DMS53 treated with DMSO at 0.1 percent for 48 hours (cell line): Measurements from ENCODE around the gene AGBL1.
"Not testable (repeated sequence)": the region's sequence is repeated elsewhere in the genome, so short reads cannot be mapped to it uniquely, and the experiment has no call there.

Source experiments
- DNase-seq: peaks from one replicate; lab custom pipeline; 2025; ENCODE audit not compliant: unreplicated experiment; lab: John Stamatoyannopoulos, UW

Gene AGBL1

DNA sequence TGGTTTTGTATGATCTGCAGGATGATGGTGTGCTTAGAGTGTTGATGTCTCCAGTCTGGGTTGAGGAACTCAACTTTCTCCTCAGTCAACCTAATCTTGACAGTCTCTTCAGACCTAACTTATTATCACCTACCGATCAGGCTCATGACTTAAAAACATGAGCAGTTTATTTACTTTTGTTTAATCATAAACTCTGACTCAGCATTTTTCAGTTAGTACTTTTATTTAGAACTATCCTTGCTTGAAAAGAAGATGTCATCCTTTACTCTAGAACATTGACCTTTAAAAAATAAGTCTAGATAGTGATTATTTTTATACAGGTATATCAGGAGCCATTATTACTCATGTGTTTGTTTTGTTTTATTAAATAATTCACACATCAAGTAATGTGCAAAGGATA is 414.8 kb downstream of the AGBL1 start:
- DNase-seq = no peak

DNA sequence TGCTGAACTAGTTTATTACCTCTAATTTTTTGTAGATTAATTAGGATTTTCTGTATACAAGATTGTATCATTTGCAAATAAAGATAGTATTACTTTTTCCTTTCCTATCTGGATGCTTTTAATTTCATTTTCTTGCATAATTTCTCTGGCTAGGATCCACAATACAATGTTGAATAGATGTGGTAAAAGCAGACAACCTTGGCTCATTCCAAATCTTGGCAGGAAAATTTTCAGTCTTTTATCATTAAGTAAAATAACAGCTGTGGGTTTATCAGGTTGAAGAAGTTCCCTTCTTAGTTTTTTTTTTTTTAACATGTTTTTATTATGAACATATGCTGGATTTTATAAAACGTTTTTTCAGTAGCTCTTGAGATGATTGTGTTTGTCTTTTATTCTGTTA is 422.6 kb downstream of the AGBL1 start:
- DNase-seq = no peak

DNA sequence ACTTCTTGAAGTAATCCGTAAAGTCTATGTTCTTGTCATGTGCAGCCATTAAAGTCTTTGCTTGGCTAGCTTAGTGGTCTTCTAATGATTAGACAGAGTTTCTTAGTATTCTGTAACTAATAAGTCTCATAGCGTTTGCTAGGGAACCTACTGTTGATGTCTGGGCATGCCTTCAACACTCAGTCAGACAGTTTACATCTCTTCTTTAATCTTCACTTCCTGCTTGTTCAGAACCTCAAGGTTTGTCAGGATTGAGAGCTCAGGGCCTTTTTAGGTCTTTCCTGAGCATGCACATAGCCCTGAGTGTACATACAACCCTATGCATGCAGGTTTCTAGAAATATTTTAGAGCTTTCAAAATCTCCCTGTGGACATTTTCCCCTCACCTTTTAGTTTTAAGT is 426.3 kb downstream of the AGBL1 start:
- DNase-seq = no peak

DNA sequence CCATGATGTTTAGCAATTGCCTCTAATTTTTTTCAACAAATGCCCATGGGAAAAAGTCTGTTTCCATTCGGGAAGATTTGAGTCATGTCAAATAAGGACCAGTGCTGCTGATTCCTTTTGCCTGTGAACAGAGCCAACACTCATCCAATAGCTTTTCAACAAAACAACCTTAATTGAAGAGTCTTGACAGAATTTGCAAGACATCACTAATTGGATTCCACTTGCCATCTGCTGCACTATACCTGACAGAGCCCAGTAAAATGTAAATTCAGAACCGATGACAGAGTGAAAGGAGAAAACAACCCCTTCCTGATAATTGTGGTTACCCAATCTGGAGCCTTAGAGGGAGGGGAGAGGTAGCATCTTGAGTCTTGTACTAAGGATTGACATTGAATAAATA is 426.7 kb downstream of the AGBL1 start:
- no peak for DNase-seq

DNA sequence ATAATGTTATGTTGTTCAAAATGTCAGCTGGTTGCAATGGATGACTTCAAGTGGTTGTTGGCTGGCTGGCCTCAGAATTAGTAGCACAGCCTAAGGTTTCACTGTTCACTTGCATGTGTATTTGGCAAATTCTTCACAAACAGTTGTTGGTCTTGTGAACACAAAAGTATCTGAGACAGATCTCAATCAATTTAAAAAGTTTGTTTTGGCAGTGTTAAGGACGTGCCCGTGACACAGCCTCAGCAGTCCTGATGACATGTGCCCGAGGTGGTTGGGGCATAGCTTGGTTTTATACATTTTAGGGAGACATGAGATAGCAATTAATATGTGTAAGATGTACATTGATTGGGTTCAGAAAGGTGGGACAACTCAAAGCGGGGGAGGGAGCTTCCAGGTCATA is 436.0 kb downstream of the AGBL1 start:
- no peak for DNase-seq

DNA sequence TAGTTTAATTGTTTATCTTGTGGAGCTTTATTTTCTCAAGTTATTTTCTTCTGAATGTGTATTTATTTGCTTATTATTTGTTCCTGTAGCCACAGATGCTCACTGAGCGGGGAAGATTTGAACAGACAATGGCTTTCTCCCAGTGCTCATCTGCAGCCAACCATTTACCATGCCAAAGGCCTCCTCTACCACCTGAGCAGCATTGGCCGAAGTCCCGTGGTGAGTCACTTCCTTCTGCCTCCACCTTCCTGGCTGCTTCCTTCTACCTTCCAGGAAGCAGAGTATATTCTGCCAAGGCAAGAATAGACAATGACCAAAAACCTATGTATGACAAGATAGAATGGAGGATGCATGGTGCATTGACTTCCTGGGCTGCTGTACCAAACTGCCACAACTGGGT is 443.1 kb downstream of the AGBL1 start:
- DNase-seq = no peak

DNA sequence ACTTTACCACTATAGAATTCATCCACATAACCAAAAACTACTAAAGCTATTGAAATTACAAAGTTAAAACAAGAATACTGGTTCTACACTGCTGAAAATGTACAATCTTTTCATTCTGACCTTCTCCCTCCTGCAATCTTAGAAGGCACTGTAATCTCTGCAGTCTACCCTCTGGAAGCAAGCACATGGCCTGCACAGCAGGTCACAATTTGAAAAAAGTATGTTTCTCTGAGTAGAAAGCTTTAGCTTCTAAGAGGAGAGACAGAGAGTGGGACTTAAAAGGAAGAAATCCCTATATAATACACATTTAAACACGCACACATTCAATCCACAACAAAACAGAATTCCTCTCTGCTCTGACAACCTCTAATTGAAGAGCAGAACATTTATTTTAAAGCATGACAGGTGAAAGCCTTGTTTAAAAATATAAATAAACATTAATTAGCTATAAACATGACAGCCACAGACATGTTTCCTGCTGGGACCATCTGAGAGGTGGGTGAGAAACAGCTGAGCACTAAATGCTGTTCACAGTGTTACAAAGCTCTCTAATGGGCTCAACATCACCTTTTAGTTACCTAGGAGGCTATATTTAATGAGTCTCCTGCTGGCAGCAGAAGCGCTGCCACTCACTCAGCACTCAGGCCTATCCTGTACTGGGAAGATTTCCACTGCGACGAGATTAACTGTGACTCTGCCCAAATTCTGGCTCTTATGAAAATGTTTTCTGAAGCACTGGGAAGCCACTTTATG is 447.4 kb downstream of the AGBL1 start:
- DNase-seq = no peak

DNA sequence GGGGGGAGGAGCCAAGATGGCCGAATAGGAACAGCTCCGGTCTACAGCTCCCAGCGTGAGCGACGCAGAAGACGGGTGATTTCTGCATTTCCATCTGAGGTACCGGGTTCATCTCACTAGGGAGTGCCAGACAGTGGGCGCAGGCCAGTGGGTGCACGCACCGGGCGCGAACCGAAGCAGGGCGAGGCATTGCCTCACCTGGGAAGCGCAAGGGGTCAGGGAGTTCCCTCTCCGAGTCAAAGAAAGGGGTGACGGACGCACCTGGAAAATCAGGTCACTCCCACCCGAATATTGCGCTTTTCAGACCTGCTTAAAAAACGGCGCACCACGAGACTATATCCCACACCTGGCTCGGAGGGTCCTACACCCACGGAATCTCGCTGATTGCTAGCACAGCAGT is 448.4 kb downstream of the AGBL1 start:
- not testable (repeated sequence) for DNase-seq

DNA sequence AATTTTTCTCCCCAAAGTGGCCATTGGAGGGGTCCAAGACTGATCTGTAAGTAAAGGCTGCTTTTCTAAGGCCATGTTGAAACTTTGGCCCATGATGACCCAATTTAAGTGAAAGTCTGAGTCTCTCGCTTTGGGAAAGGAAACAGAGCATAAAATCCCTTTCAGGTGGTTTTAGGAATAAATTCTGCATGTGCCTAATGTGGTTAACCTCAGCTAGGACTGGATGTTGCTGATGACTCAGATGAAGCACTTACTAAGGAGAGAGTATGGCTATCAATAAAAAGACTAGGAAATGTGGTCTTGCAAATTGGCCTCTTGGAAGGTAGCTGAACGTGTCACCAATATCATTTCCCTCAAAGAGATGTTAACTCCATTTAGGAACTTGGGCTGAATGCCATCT is 458.5 kb downstream of the AGBL1 start:
- DNase-seq = no peak

DNA sequence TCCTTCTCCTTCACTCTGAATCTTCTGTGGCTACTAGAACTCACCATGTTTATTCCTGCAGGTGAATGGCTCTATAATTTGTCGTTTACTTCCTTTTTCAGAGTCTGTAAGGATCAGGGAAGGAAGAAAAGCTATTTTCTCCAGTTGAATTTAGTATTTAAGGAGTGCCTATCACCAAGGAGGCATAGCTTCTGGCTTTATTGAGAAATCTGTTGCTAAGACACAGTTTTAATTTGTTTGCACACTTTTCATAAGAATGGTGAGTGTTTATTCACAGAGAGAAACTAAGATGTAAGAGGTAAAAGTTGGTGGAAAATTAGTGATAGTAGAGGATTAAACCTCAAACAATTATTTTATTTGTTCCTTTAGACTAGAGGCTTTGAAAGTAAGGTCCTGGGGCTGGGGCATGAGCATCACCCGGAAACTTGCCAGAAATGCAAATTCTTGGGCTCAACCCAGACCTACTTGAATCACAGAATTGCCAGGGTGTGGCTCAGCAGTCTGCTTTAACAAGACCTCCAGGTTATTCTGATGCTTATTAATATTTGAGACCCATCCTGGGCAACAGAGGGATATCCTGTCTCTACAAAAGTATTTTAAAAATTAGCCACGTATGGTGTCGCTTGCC is 461.3 kb downstream of the AGBL1 start:
- DNase-seq = no peak

DNA sequence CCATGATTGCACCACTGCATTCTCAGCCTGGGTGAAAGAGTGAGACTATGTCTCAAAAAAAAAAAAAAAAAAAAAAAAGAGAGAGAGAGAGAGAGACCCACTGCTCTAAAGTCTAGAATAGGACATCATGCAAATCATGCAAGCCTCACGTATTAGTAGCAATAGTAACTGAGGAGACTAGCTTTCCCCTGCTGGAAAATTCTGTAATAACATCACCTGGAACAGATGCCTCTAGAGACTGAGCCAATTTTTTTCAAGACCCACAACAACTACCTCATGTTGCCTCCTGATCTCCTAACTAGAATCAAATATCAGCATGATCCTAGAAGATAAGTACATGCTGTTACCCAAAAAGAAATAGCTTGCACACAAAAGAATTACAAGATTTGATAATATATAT is 461.9 kb downstream of the AGBL1 start:
- no peak for DNase-seq

DNA sequence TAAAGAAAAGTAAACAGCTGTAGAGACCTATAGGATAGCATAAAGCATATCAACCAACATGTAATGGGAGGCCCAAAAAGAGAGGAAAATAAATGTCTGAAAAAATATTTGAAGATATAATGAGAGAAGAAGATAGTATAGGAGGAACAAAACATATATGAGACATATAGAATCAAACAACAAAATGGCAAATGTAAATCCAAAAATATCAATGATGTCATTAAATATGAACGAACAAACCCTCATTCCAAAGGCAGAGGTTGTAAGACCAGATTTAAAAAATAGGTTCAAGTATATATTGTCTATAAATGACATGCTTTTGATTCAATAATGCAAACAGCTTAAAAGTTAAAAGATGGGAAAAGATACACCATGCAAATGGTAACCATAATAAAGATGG is 470.4 kb downstream of the AGBL1 start:
- no peak for DNase-seq

DNA sequence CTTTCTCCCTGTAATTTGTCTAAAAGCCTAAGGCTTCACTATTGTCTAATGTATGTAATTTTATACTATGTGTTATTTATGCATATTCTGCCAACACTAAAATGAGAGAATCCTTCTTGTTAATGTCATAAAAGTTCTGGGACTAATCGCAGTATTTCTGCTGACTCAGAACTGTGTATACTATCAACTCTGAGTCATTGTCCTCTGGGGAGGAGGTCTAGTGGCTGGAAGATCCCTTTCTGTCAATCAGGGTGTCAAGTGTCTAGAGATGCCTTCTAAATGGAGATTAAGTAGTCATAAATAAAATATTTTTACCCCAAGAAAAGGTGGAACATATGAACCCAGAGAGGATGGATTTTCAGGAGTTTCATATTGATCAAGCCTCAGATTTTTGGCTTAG is 473.4 kb downstream of the AGBL1 start:
- no peak for DNase-seq

DNA sequence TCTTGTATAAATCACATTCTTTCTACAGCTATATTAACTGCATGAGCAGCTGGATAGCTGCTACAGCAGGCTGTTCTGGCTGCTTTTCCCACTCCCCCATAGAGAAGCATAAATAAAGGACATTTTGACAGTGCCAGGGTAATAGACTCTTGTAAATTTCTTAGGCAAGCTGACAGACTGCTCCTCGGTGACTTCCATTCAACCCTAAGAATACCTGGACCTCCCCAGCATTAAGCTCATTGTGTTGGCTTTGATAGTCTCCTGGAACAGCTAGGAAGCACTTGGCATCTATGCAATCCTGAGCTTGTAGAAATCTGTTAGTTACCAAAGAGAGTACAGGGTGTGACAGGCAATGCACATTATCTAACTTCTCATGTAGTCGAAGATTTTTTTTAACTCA is 475.4 kb downstream of the AGBL1 start:
- no peak for DNase-seq

DNA sequence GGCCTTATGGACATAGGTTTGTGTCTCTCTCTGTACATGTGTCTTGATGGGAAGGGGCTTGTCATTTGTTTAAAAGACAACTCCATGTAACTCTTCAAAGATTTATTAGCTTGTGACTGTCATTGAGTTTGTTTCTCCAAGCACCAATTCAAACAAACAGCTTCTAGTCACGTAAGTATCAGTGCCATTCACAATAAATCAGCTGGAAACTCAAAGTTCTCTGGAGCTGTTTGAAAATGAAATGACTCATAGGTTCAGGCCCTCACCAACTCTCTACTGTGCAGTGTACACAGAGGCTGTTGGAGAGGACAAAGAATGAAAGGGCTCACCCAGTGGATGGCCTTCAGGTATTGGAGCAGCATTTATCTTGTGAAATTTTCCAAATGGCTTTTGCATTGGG is 476.3 kb downstream of the AGBL1 start:
- no peak for DNase-seq

DNA sequence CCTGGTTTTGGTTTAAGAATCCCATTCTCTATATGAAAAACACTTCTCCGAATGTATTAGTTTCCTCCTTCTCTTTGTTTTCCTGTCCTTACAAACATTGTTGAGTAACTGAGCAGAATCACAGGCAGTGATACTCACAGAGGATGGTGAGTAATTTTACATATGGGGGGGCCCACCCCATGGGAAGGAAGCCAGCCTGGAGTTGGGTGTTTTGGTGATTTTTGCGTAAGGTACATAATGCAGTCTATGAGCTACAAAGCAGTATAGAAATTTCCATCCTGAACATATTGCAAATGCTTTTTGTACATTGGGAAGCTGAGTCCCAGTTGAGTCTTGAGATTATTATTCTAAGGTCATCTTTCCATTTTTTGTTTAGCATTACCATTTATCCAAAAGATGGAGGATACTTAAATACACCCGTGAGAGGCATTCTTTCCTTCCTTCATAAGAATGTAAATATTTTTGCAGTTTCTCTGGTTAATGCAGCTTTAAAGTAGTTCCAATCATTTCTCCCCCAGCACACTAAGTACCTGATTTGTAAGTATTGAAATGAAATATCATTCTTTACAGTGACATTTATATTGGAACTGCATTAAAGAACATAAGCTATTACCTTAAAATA is 476.8 kb downstream of the AGBL1 start:
- no peak for DNase-seq

DNA sequence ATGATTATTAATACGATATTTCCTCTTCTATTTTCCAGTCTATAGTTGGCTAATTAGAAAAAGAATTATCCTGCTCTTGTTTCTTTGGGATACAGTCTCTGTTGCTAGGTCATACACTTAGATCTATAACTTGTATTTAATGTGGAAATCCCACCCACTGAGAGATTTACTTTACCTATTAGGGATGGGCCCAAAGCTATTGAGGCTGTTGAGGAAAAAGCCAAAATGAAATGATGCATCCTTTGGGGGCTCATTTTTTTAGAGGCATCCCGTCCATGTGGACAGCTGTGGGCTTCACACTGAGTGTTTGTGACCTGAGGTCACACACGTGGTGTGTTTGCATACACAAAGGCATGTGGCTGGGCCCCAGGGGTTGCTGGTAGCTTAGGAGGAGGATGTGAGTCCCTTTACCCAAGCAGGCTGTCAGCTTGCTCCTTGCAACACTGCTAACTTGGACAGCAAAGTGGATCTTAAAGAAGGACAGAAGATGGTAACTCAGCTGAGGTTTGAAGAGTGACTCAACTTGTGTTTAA is 477.4 kb downstream of the AGBL1 start:
- DNase-seq = no peak

DNA sequence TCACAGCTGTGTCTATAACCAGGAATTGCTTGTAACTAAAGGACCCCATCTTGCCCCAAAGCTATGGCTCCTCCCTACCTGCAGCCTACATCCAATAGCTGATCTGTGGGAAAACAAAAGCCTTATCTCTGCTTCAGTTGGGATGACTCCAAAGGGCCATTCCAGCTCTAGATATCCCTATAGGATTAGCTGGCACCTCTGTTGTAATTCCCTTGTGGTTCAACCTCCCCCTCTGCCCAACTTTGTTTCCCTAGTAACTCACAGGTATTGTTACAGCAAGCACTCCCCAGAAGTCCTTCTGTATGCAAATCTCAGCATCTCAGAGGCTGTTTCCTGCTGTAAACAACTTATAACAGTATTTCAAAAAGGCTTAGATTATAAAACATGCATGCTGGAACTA is 478.6 kb downstream of the AGBL1 start:
- no peak for DNase-seq

DNA sequence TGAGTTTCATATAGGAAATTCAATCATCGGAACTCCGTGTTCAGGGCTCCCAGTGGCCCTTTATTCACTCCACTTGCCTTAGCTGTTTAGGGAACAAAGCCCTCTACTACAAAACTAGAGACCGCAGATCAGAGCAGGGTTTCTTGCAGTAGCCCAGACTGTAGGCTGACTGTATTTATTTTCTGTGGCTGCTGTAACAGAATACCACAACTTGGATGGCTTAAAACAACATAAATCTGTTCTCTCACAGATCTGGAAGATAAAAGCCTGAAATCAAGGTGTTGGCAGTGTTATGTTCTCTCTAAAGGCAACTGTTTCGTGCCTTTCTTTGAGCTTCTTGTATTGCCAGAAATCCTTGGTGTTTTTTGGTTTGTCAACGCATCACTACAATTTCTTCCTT is 479.0 kb downstream of the AGBL1 start:
- no peak for DNase-seq

DNA sequence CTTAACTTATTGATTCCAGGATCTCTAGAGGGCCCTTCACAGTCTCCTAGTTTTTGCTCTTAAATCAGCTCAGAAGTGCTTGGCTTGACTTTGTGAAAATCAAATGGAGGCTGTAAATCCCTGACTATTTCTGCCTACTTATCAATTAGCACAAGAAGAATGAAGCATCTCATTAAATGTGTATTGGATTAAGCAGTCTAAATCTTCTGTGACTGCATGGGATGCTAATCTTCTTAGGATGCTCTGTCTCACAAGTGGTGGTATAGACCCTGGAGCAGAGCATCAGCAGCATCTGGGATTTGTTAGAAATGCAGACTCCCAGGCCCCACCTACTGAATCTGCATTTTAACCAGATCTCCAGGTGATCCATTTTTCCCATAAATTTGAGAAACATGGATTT is 488.7 kb downstream of the AGBL1 start:
- no peak for DNase-seq

DNA sequence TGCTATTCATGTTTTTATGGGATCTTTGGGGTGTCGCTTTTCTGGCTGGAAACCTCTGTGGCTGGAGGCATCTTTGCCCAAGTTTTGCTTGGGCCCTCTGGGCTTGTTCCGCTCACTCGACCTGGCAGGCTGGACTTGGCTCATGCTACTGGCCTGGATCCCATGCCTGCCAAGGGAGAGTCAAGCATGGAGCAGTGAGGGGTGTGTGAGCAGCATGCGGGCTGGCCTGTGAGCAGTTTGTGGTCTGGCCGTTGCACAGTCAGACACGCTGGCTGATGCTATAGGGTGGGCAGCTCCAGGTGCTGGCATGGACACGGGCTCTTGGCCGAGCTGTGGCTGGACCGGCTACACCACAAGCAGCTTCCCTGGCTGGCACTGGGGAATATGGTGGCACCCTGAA is 491.1 kb downstream of the AGBL1 start:
- no peak for DNase-seq

DNA sequence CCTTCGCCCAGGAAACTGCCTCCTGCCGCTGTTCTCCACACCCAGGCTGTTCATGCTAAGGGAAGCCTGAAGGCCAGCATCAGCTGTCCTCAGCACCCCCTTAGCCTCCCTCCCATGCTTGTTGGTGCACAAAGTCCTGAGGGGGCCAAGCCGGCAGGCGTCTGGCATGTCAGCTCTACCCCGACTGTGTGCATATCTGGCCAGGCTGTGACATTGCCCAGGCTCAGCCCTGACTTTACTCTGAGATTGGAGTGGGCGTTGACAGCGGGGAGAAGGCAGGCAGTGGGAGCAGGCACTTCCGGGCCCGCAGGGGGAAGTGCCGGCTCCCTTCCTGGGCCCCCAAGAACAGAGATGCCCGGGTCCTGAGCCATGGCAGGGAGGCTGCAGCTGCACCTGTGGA is 492.2 kb downstream of the AGBL1 start:
- DNase-seq = no peak
